A549 (cell line): ENCODE data around the gene PTGFRN. TPM values are rescaled to one million over a fixed set of nuclear protein-coding genes. Genes with fewer than 3 reads are reported as not detected.

ENCODE experiments used
- ATAC-seq, 2 experiments: fragments of 200-7000 bp in 1 of 2; fragments of >200 bp in 1 of 2; cut with Nextera tagmentation in 1 of 2; cut with Tn5 transposase in 1 of 2; 3 replicates each; pipeline versions ENCODE4 v1.8.0 to v1.9.1; 2018 to 2020; ENCODE audit warnings: mild to moderate bottlenecking in 1 of 2, moderate library complexity in 1 of 2
- CTCF ChIA-PET: fragments of 300-600 bp; sonication (Branson Sonifier 250); formaldehyde crosslinking; extraction: SDS; loops from one replicate; lab custom pipeline; 2021; ENCODE audit warnings: antibody characterized with exemption, inconsistent platforms; lab: Yijun Ruan, JAX
- POLR2A ChIA-PET: fragments of 350-600 bp; formaldehyde crosslinking; extraction: SDS; loops from one replicate; lab custom pipeline; 2021; ENCODE audit warnings: antibody characterized with exemption, inconsistent platforms; lab: Yijun Ruan, JAX
- DNase-seq, 2 experiments: peaks; one replicate each; pipeline versions ENCODE4 v3.0.0 to v3.0.0-alpha.2; 2011 to 2016; ENCODE audit warnings: low read depth in 1 of 2, low spot score in 1 of 2
- FAIRE-seq: peaks from 2 replicates; lab custom pipeline; 2011; peaks lifted over from hg19 to GRCh38; lab: Jason Lieb, UNC
- H3K27ac ChIP-seq, 2 experiments: fragments of >200 bp; sonication (Bioruptor Twin); formaldehyde crosslinking; 3 replicates each; pipeline ENCODE4 v1.5.1; 2016 to 2017
- H3K4me1 ChIP-seq: fragments of >200 bp; sonication (Bioruptor Twin); formaldehyde crosslinking; 3 replicates; pipeline ENCODE4 v1.6.1; 2016
- H3K4me2 ChIP-seq: fragments of >200 bp; sonication (Bioruptor Twin); formaldehyde crosslinking; 3 replicates; pipeline ENCODE4 v1.6.1; 2016
- H3K4me3 ChIP-seq: fragments of >200 bp; sonication (Bioruptor Twin); formaldehyde crosslinking; 3 replicates; pipeline ENCODE4 v1.5.1; 2016
- H3K9me3 ChIP-seq: fragments of >200 bp; sonication (Bioruptor Twin); formaldehyde crosslinking; 3 replicates; pipeline ENCODE4 v1.6.1; 2016
- BHLHE40 ChIP-seq: IDR thresholded peaks from 2 replicates; pipeline ENCODE4 v1.6.1; 2012; ENCODE audit warnings: low read depth, low read length, inconsistent platforms
- EHF ChIP-seq: fragments of 250-450 bp; sonication (Bioruptor Pico); IDR thresholded peaks from 2 replicates; pipeline ENCODE4 v1.5.0; 2020; ENCODE audit warnings: mild to moderate bottlenecking
- EHMT2 ChIP-seq: fragments of 200-600 bp; sonication (generic); IDR thresholded peaks from 2 replicates; pipeline ENCODE4 v1.6.1; 2016; ENCODE audit warnings: antibody characterized with exemption, low read depth, mild to moderate bottlenecking, moderate library complexity
- EP300 ChIP-seq, 2 experiments: fragments of >200 bp; sonication (Bioruptor Twin); formaldehyde crosslinking; IDR thresholded peaks; 2 replicates in 1 of 2; 3 replicates in 1 of 2; pipeline ENCODE4 v1.6.1; 2016 to 2017
- FOSL2 ChIP-seq, 2 experiments: fragments of 450-650 bp in 1 of 2; fragments of >200 bp in 1 of 2; sonication (Bioruptor Twin) in 1 of 2; formaldehyde crosslinking; IDR thresholded peaks; 2 replicates each; pipeline versions ENCODE4 v1.5.0 to v1.6.1; 2016 to 2020; ENCODE audit warnings: mild to moderate bottlenecking in 1 of 2, moderate library complexity in 1 of 2
- GATA3 ChIP-seq: IDR thresholded peaks from 2 replicates; pipeline ENCODE4 v1.6.1; 2012; ENCODE audit warnings: borderline replicate concordance
- HEYL ChIP-seq: fragments of 250-450 bp; sonication (Bioruptor Pico); IDR thresholded peaks from 2 replicates; pipeline ENCODE4 v1.8.0; 2021; ENCODE audit warnings: mild to moderate bottlenecking, moderate library complexity
- HOXB13 ChIP-seq: fragments of 250-450 bp; sonication (Bioruptor Pico); IDR thresholded peaks from 2 replicates; pipeline ENCODE4 v1.5.0; 2020; ENCODE audit warnings: low read depth, mild to moderate bottlenecking, moderate library complexity
- HOXB5 ChIP-seq: fragments of 250-450 bp; sonication (Bioruptor Pico); IDR thresholded peaks from 2 replicates; pipeline ENCODE4 v1.5.0; 2020; ENCODE audit warnings: mild to moderate bottlenecking, moderate library complexity
- JUN ChIP-seq, 2 experiments: fragments of >200 bp; sonication (Bioruptor Twin); formaldehyde crosslinking; IDR thresholded peaks; 2 replicates in 1 of 2; 3 replicates in 1 of 2; pipeline ENCODE4 v1.6.1; 2016 to 2017
- JUNB ChIP-seq: fragments of >200 bp; sonication (Bioruptor Twin); formaldehyde crosslinking; IDR thresholded peaks from 2 replicates; pipeline ENCODE4 v1.6.1; 2016
- MAFK ChIP-seq: fragments of 450-650 bp; IDR thresholded peaks from 2 replicates; pipeline ENCODE4 v1.6.1; 2014; ENCODE audit not compliant: partially characterized antibody
- MYC ChIP-seq: IDR thresholded peaks from 2 replicates; pipeline ENCODE4 v1.6.1; 2012; ENCODE audit warnings: mild to moderate bottlenecking, inconsistent platforms, low read length, improper control_type of control experiment, borderline replicate concordance
- NR3C1 ChIP-seq: fragments of >200 bp; sonication (Bioruptor Twin); formaldehyde crosslinking; IDR thresholded peaks from 3 replicates; pipeline ENCODE4 v1.6.1; 2017
- PHF8 ChIP-seq: fragments of 200-600 bp; sonication (generic); IDR thresholded peaks from 2 replicates; pipeline ENCODE4 v1.6.1; 2016; ENCODE audit warnings: low read depth, mild to moderate bottlenecking, antibody characterized with exemption, moderate library complexity, borderline replicate concordance
- POLR2AphosphoS2 ChIP-seq: conservative IDR thresholded peaks from 2 replicates; pipeline ENCODE4 v1.6.1; 2012; ENCODE audit warnings: low read length, improper control_type of control experiment, inconsistent platforms
- RAD21 ChIP-seq, 2 experiments: fragments of >200 bp in 1 of 2; sonication (Bioruptor Twin) in 1 of 2; formaldehyde crosslinking in 1 of 2; IDR thresholded peaks in 1 of 2; conservative IDR thresholded peaks in 1 of 2; 2 replicates in 1 of 2; 3 replicates in 1 of 2; pipeline ENCODE4 v1.6.1; 2012 to 2018; ENCODE audit warnings: inconsistent platforms in 1 of 2
- RCOR1 ChIP-seq: fragments of 150-350 bp; IDR thresholded peaks from 2 replicates; pipeline ENCODE4 v1.6.1; 2014; ENCODE audit warnings: antibody characterized with exemption, low read length, low read depth
- RNF2 ChIP-seq: fragments of 200-600 bp; sonication (generic); IDR thresholded peaks from 2 replicates; pipeline ENCODE4 v1.6.1; 2016; ENCODE audit warnings: low read depth, mild to moderate bottlenecking, antibody characterized with exemption, moderate library complexity, borderline replicate concordance
- SMC3 ChIP-seq: fragments of >200 bp; sonication (Bioruptor Twin); formaldehyde crosslinking; IDR thresholded peaks from 3 replicates; pipeline ENCODE4 v1.6.1; 2018; ENCODE audit warnings: inconsistent platforms
- TFCP2L1 ChIP-seq: fragments of 250-450 bp; sonication (Bioruptor Pico); IDR thresholded peaks from 2 replicates; pipeline ENCODE4 v1.5.0; 2021; ENCODE audit warnings: mild to moderate bottlenecking
- TP53 ChIP-seq: fragments of 250-450 bp; sonication (Bioruptor Pico); IDR thresholded peaks from 2 replicates; pipeline ENCODE4 v1.5.0; 2021; ENCODE audit warnings: mild to moderate bottlenecking, moderate library complexity
- ZC3H11A ChIP-seq: fragments of 450-650 bp; IDR thresholded peaks from 2 replicates; pipeline ENCODE4 v1.6.1; 2014; ENCODE audit warnings: antibody characterized with exemption, mild to moderate bottlenecking
- ZFP36 ChIP-seq: fragments of 450-650 bp; IDR thresholded peaks from 2 replicates; pipeline ENCODE4 v1.6.1; 2014; ENCODE audit warnings: borderline replicate concordance; ENCODE audit not compliant: partially characterized antibody
- whole genome bisulfite sequencing: methylation state at CpG from one replicate; pipeline ENCODE4 v1.1.6; 2017; ENCODE audit errors: missing lambda C conversion rate; 5-methylcytosine and 5-hydroxymethylcytosine counted together
- polyA plus RNA-seq, 4 experiments: library from polyadenylated mRNA; depleted of rRNA in 3 of 4; stranded (reverse); fragments of >200 nt; fragmentation: RNase III in 1 of 4; extraction: RNeasy Plus Mini Kit Qiagen cat#74134 plus additional on column Dnase treatment in 1 of 4; gene quantifications; 2 replicates in 3 of 4; 3 replicates in 1 of 4; pipeline ENCODE4 v1.2.3, GENCODE V29; 2011 to 2017
- TF ChIP-seq, protein P1 (sequence below): IDR thresholded peaks from 2 replicates; pipeline ENCODE4 v1.6.1; 2012
- TF ChIP-seq, protein P2 (sequence below): fragments of >200 bp; sonication (Bioruptor Twin); formaldehyde crosslinking; IDR thresholded peaks from 3 replicates; pipeline ENCODE4 v1.6.1; 2016
- TF ChIP-seq, protein P3 (sequence below): fragments of >200 bp; sonication (Bioruptor Twin); formaldehyde crosslinking; IDR thresholded peaks from 3 replicates; pipeline ENCODE4 v1.5.1; 2016

PTGFRN gene
- polyA plus RNA-seq, 2 of the 4 experiments (the other 2 are of a cell fraction), result 17.4 to 39.0 TPM

DNA sequence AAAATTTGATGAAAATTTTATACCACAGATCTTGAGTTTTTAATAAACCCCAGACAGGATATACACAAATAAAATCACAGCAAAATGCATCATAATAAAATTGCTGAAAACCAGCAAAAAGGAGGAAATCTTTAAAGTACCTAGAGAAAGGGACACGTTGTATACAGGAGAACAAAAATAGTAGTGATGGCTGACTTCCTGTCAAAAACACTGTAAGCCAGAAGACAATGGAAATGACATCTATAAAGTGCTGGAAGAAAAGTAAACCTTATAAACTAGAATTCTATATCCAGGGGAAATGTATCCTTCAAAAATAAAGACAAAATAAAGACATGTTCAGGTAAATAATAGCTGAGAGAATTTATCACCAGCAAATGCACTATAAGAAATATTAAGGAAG, 14.6 kb upstream of the PTGFRN start:
- CTCF ChIA-PET, result no interaction called here
- peaks cover 8% of the 10 kb centered on the region for H3K4me1 ChIP-seq
- WGBS, result 14% methylated on average over 1 of the region's 1 CpG

DNA sequence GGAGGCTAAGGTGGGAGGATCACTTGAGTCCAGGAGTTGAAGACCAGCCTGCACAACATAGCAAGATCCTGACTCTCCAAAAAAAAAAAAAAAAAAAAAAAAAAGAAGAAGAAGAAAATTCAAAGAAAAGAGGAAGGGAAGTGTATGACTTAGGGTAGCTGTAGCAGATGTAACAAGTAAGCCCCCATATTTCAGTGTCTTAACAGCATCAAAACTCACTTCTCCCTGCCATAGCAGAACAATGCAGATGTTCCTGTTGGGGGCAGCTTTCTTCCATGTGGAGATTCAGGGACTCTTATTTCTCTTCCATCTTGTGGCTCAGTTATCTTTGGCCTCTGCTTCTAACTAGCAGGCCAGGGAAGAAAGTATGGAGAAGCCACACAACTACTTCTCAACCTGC, 10.2 kb upstream of the PTGFRN start:
- no peak for FAIRE-seq
- POLR2A ChIA-PET, result no interaction called here
- no peak for ATAC-seq
- CTCF ChIA-PET, result no interaction called here
- H3K4me2 ChIP-seq, result no peak overlapping the region
- H3K9me3 ChIP-seq, result peaks cover 9% of the 10 kb centered on the region; the same call in 1 of the 3 replicates
- no peak for DNase-seq
- H3K27ac ChIP-seq, result peak overlapping the region; percentile 68 to 81
- H3K4me1 ChIP-seq, result peaks cover 35% of the 10 kb centered on the region
- no peak for TF ChIP-seq MAFK
- H3K4me3 ChIP-seq, result no peak overlapping the region

More for the DNA sequence above, 14.6 kb upstream of the PTGFRN start:
- Histone ChIP-seq H3K4me2 (no peak overlapping the region), H3K27ac (no peak overlapping the region), H3K4me3 (no peak overlapping the region), H3K9me3 (peaks cover 17% of the 10 kb centered on the region; the same call in 2 of the 3 replicates)
- DNase-seq (no peak), ATAC-seq (no peak), FAIRE-seq (no peak)
- TF ChIP-seq POLR2AphosphoS2 (no peak), HOXB5 (no peak), TFCP2L1 (CRISPR knock-in tag) (no peak), BHLHE40 (no peak), HEYL (CRISPR knock-in tag) (no peak)
- TF ChIP-seq, protein P1, sequence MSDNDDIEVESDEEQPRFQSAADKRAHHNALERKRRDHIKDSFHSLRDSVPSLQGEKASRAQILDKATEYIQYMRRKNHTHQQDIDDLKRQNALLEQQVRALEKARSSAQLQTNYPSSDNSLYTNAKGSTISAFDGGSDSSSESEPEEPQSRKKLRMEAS, result no peak
- TF ChIP-seq, protein P2, sequence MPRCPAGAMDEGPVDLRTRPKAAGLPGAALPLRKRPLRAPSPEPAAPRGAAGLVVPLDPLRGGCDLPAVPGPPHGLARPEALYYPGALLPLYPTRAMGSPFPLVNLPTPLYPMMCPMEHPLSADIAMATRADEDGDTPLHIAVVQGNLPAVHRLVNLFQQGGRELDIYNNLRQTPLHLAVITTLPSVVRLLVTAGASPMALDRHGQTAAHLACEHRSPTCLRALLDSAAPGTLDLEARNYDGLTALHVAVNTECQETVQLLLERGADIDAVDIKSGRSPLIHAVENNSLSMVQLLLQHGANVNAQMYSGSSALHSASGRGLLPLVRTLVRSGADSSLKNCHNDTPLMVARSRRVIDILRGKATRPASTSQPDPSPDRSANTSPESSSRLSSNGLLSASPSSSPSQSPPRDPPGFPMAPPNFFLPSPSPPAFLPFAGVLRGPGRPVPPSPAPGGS, result no peak
- POLR2A ChIA-PET, result no interaction called here

DNA sequence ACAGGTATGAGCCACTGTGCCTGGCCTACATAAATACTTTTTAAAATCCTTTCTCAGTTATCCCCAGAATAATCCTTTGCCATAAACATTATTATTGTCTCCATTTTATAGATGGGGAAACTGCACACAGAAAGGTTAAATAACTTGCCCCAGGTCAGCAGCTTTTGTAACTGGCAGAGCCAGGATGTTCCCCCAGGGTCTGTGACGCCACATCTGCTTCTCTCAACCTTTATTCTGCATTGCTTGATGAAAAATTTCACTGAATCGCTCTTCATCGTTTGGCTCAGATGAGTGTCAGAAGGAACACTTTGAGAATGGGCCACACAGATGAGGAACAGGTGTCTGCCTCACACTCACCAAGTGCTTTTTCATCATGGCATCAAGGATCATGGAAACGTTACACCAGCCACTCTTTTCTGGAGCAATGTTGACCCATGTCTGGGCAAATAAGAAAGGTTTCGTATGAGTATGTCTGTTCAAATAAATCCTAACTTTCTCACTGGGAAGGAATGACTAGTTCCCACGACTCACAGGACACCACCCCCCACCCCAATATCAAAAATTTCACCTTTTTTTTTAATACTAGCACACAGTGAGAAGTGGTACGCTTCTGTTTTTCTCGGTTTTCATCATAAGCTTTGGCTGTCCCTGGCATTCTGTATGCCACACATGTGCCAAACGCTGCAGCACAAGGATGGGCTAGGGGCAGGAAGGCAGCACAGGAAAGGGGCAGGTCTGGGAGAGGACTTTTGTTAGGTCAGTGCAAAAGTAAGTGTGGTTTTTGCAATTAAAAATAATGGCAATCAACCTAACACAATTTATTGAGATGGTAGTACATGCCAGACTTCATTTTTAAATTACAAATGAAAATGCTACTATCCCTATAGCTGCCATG, 9.0 kb upstream of the PTGFRN start:
- Histone ChIP-seq H3K4me3 (no peak overlapping the region), H3K4me1 (peaks cover 41% of the 10 kb centered on the region), H3K27ac (peak overlapping the region; percentile 68 to 81), H3K9me3 (0 out of 3 replicates have a peak, but pooled peaks cover 3% of the 10 kb centered on the region), H3K4me2 (peak overlapping the region; percentile 64)
- WGBS, result 25% methylated on average over 9 of the region's 9 CpGs
- FAIRE-seq, result no peak
- POLR2A ChIA-PET, result no interaction called here
- peak; percentile 6 to 82 for DNase-seq
- peak; percentile 81 to 89 for ATAC-seq
- CTCF ChIA-PET, result interaction anchor here (0.5 to 0.7 kb wide), 3 partner anchors 12 to 671 kb away, joined by 3 read pairs; no protein-coding TSS in a partner anchor
- TF ChIP-seq JUNB (peak; percentile 41; the same call in 1 of the 2 replicates), FOSL2 (IDR thresholded peaks at IDR 0.05) (peak; percentile 26; the same call in 1 of the 2 replicates), FOSL2 (CRISPR knock-in tag; IDR thresholded peaks at IDR 0.05) (peak; percentile 62; the same call in 1 of the 2 replicates), EHF (CRISPR knock-in tag) (no peak), NR3C1 (no peak), BHLHE40 (no peak), ZFP36 (no peak), ZC3H11A (no peak), EP300 (IDR thresholded peaks at IDR 0.05) (peak in 1 of 2 experiments; percentile 64; a peak in 2 of 5 replicates), PHF8 (no peak), RNF2 (no peak), RAD21 (conservative IDR thresholded peaks at IDR 0.05 in 1 of 2, IDR thresholded peaks at IDR 0.05 in 1 of 2) (0 out of 5 replicates have a peak, but pooled peaks of 1 of the 2 experiments have one; percentile 18), MYC (no peak), TP53 (CRISPR knock-in tag) (no peak), JUN (IDR thresholded peaks at IDR 0.05) (peak in 1 of 2 experiments; percentile 25; a peak in 1 of 5 replicates), GATA3 (no peak), EHMT2 (no peak), SMC3 (no peak), RCOR1 (no peak), POLR2AphosphoS2 (no peak), HOXB13 (no peak)
- TF ChIP-seq, protein P3, sequence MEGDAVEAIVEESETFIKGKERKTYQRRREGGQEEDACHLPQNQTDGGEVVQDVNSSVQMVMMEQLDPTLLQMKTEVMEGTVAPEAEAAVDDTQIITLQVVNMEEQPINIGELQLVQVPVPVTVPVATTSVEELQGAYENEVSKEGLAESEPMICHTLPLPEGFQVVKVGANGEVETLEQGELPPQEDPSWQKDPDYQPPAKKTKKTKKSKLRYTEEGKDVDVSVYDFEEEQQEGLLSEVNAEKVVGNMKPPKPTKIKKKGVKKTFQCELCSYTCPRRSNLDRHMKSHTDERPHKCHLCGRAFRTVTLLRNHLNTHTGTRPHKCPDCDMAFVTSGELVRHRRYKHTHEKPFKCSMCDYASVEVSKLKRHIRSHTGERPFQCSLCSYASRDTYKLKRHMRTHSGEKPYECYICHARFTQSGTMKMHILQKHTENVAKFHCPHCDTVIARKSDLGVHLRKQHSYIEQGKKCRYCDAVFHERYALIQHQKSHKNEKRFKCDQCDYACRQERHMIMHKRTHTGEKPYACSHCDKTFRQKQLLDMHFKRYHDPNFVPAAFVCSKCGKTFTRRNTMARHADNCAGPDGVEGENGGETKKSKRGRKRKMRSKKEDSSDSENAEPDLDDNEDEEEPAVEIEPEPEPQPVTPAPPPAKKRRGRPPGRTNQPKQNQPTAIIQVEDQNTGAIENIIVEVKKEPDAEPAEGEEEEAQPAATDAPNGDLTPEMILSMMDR, result no peak
- TF ChIP-seq, protein P1, result no peak
- TF ChIP-seq, protein P2, result no peak
